Measurements from ENCODE around the gene GNB3. TPM values are rescaled to one million over a fixed set of nuclear protein-coding genes. Genes with fewer than 3 reads are reported as not detected.

The GNB3 gene
- not detected for polyA plus RNA-seq (ENCODE audit: low read depth in 6 of 6)

DNA sequence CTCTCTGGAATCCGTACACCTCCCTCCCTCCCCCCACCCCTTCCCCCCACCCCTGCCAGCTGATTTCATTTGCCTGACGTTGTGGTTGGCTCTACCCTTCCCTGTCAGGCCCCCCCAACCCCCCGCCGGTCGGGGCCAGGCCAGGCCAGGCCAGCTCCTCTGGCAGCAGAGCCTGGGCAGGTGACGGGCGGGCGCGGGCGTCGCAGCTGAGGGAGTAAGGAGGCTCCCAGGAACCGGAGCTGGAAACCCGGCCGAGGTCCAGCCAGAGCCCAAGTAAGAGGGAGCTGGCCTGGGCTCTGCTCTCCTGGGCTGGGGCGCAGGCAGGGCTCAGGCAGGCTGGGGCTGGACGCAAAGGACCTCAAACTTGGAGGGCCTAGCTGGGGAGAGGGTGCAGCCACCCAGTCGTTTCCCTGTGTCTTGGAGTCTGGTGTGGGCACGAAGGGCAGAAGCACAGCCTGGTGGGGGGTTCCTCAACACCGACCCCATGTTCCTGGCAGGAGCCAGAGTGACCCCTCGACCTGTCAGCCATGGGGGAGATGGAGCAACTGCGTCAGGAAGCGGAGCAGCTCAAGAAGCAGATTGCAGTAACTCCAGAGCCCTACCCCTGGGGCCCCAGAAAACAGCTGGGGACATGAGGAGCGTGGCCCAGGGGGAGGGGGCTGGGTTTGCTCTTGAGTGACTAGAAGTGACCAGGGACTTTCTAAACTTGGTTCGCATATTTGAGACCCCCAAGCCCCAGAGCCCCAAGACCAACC, at the start of gene GNB3:
Gene GNB3, plus strand, starts transcription at position 165 of the 755 bp plus-strand sequence. Its CDS starts 363 bp downstream, at position 528.
- no peak for ATAC-seq (ENCODE audit: low read depth in 2 of 2)
- Mint-ChIP-seq H3K36me3 (no peaks in the 10 kb centered on the region), H3K27ac (peak within 1 kb of the TSS in 1 of 6 donors; percentile 70), H3K4me1 (peaks cover 0 to 4% (median 0%) of the 10 kb centered on the region in 3 donors), H3K4me3 (no peak within 1 kb of the TSS), H3K27me3 (peaks cover 0 to 11% (median 0%) of the 10 kb centered on the region in 3 donors), H3K9me3 (no peaks in the 10 kb centered on the region)
- DNase-seq = no peak

DNA sequence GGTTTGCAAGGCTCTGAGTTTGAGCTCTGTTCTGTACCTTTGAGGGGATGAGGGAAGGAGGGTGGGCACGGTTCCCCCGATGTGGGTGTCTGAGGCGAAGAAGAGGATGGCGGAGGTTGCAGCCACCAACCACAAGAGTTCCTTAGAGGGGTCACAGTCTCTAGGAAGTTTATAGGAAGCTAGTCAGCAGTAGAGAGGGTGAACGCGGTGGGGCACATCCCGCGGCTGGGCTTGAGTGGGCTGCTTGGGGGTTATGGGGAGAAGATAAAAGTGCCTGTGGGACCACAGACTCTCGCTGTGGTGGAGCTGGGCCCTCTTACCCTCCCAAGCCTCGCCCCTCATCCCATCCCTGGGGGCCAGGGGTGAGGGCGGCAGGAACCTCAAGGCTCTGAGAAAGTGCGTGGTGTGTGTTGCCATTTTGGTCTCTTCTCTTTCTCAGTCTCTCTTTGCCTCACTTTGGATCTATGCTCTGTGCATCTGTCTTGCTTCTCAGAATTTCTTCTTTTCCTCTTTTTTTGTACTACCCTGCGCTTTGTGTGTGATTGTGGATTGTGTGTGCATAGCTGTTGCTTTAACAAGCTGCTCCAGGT, 48.7 kb upstream of the GNB3 start:
- peak; percentile 9 to 14 for ATAC-seq (ENCODE audit: low read depth in 2 of 2)
- Mint-ChIP-seq H3K27me3 (peaks cover 40 to 66% (median 63%) of the 10 kb centered on the region in 3 donors), H3K27ac (peak overlapping the region in 2 of 6 donors; percentile 29 to 64), H3K4me3 (peak overlapping the region in 5 of 8 donors; percentile 50 to 85 (median 56)), H3K4me1 (peaks cover 18 to 24% (median 21%) of the 10 kb centered on the region in 3 donors), H3K9me3 (peaks cover 0 to 3% (median 0%) of the 10 kb centered on the region in 7 donors), H3K36me3 (no peaks in the 10 kb centered on the region)
- no peak for DNase-seq

DNA sequence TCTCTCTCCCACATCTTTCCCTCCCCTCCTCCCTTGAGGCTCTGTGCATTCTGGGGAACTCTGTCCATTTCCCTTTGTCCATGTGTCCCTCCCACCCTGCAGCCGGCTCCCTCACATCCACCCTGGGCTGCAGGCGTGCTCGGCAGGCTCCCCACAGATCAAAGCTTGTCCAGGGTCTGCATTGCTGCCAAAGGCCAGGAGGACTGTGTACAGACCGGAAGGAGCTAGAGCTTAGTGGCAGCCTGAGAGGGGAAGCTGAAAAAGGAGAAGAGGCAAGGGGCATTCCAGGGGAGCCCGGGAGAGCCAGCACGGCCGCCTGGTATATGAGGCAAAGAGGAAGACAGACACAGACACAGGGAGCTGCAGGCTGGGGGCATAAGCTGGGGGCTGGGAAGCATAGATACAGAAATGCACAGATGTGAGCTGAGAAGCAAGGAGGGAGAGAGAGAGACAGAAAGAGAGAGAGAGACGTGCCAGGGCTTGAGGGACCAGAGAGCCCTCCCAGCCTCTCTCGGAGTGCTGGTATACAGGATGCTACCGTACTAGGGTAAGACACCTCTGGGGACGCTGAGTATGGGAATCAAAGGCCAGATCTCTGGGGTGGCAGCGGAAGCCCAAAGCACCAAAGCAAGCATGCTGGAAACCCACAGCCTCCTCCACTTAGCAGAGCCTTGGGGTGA, 48.1 kb upstream of the GNB3 start:
- peaks cover 0 to 3% (median 0%) of the 10 kb centered on the region in 7 donors for H3K9me3 Mint-ChIP-seq
- peak overlapping the region in 1 of 6 donors; percentile 29 for H3K27ac Mint-ChIP-seq
- peaks cover 18 to 24% (median 21%) of the 10 kb centered on the region in 3 donors for H3K4me1 Mint-ChIP-seq
- DNase-seq (peak; percentile 26), ATAC-seq (ENCODE audit: low read depth in 2 of 2) (peak; percentile 94)
- H3K36me3 Mint-ChIP-seq = no peaks in the 10 kb centered on the region
- peaks cover 45 to 71% (median 69%) of the 10 kb centered on the region in 3 donors for H3K27me3 Mint-ChIP-seq
- H3K4me3 Mint-ChIP-seq = peak overlapping the region; percentile 3 to 85 (median 57)

DNA sequence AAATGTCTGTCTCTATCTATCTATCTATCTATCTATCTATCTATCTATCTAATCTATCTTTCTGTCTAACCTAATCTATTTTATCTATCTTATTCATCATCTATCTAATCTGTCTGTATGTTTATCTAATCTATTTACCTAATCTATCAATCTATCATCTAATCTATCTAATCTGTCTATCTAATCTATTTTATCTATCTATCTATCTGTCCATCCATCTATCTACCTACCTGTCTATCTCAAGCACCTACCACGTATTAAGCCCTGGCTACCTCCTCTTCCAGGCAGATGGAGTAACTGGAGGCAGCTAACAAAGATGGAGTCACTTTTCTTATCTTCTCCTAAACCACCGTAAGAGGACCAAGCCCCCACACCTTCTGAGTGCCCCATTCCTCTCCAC, 45.6 kb upstream of the GNB3 start:
- no peak overlapping the region for H3K27ac Mint-ChIP-seq

DNA sequence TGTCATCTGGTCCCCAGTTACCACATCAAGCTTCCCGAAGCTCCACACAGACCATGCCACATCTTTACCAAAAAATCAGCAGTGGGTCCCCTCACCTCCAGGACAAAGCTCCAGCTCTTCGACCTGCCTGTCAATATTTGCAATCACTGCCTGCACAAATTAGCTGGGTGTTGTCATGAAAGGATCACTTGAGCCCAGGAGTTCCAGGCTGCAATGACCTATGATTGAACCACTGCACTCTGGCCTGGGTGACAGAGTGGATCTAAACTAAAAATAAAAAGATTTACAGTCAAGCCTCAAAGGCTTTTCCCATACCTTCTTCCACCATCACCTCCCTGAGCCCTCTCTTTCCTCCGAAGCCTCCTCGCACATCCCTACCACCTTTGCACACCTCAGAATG, 44.1 kb upstream of the GNB3 start:
- Mint-ChIP-seq H3K9me3 (peaks cover 0 to 3% (median 0%) of the 10 kb centered on the region in 7 donors), H3K27me3 (peaks cover 53 to 71% (median 70%) of the 10 kb centered on the region in 3 donors), H3K4me1 (peaks cover 18 to 24% (median 21%) of the 10 kb centered on the region in 3 donors), H3K4me3 (no peak overlapping the region), H3K36me3 (no peaks in the 10 kb centered on the region), H3K27ac (peak overlapping the region in 2 of 6 donors; percentile 3 to 4)
- DNase-seq (no peak), ATAC-seq (ENCODE audit: low read depth in 2 of 2) (no peak)

More for the DNA sequence above, 45.6 kb upstream of the GNB3 start:
- Mint-ChIP-seq H3K36me3 (no peaks in the 10 kb centered on the region), H3K27me3 (peaks cover 53 to 71% (median 70%) of the 10 kb centered on the region in 3 donors), H3K4me3 (no peak overlapping the region), H3K9me3 (peaks cover 0 to 3% (median 0%) of the 10 kb centered on the region in 7 donors), H3K4me1 (peaks cover 18 to 24% (median 21%) of the 10 kb centered on the region in 3 donors)
- no peak for ATAC-seq (ENCODE audit: low read depth in 2 of 2)
- no peak for DNase-seq

DNA sequence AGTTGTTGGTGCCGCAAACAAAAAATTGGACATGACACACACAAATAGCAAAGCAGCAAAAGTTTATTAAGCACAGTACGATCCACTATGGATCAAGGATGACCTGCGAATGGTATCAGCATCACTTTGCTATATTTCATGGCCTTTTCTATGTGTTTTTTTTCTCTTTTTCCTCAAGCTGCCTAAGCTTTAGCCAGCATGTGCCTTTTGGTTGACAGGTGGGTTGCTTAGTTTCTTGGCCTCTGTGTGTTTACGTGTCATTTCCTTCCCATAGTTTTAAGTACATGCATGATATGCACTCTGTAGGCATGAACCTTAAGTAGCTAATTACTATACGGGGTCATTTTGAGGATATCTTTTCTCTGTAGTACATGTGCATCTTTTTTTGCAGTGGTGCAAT, 41.6 kb upstream of the GNB3 start:
- no peak overlapping the region for H3K4me3 Mint-ChIP-seq
- peaks cover 42 to 59% (median 49%) of the 10 kb centered on the region in 3 donors for H3K27me3 Mint-ChIP-seq
- H3K4me1 Mint-ChIP-seq = peaks cover 0 to 3% (median 0%) of the 10 kb centered on the region in 3 donors
- no peak overlapping the region for H3K27ac Mint-ChIP-seq
- H3K9me3 Mint-ChIP-seq = no peaks in the 10 kb centered on the region
- no peaks in the 10 kb centered on the region for H3K36me3 Mint-ChIP-seq
- no peak for ATAC-seq (ENCODE audit: low read depth in 2 of 2)
- DNase-seq = no peak

DNA sequence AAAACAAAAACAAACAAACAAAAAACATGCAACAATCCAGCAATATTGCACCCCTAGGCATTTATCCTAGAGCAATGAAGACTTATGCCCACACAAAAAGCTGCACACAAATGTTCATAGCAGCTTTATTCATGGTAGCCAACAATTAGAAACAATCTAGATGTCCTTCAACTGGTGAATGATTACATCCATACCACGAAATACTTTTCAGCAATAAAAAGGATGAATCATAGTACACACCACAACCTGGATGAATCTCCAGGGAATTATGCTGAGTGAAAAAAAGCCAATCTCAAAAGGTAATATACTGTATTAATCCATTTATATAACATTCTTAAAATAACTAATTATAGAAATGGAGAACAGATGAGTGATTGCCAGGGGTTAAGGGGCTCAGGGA, 33.6 kb upstream of the GNB3 start:
- peaks cover 0 to 6% (median 0%) of the 10 kb centered on the region in 3 donors for H3K4me1 Mint-ChIP-seq
- DNase-seq (no peak), ATAC-seq (ENCODE audit: low read depth in 2 of 2) (no peak)
- peaks cover 0 to 18% (median 5%) of the 10 kb centered on the region in 3 donors for H3K27me3 Mint-ChIP-seq
- no peak overlapping the region for H3K4me3 Mint-ChIP-seq
- H3K36me3 Mint-ChIP-seq = no peaks in the 10 kb centered on the region
- no peaks in the 10 kb centered on the region for H3K9me3 Mint-ChIP-seq
- H3K27ac Mint-ChIP-seq = no peak overlapping the region

DNA sequence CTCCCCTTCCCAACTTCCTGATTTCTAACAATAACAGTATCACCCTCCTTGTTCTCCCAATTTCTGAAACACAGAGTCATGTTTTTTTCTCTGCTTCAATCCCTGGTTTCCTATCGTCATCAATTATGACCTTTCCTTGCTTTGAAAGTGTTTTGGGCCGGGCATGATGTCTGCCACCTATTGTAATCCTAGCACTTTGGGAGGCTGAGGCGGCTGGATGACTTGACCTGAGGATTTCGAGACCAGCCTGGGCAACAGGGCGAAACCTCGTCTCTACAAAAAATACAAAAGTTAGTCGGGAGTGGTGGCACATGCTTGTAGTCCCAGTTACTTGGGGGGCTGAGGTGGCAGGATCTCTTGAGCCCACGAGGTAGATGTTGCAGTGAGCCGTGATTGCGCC, 31.7 kb upstream of the GNB3 start:
- Mint-ChIP-seq H3K27me3 (peaks cover 3 to 17% (median 10%) of the 10 kb centered on the region in 3 donors), H3K36me3 (no peaks in the 10 kb centered on the region), H3K4me3 (no peak overlapping the region), H3K9me3 (no peaks in the 10 kb centered on the region), H3K4me1 (peaks cover 0 to 14% (median 0%) of the 10 kb centered on the region in 3 donors), H3K27ac (no peak overlapping the region)
- no peak for DNase-seq
- no peak for ATAC-seq (ENCODE audit: low read depth in 2 of 2)

DNA sequence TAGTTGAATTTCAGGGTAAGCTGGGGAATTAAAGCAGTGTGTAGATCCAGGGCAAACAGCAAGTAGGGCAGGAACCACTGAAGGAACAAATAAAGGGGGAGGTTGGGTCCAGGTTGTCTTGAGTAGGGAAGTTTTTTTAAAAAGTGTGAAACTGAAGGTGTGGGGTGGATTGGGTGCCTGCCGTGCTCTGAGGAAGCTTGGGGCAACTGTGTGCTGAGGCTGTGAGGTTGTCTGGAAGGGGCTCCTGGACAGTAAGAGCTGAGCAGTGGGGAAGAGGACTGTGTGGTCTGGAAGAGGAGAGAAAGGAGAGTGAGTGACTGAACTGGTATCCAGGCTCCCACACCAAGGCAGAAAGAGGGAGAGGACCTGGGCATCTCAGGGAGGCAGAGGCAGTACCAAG, 30.0 kb upstream of the GNB3 start:
- Mint-ChIP-seq H3K4me3 (no peak overlapping the region), H3K9me3 (no peaks in the 10 kb centered on the region), H3K4me1 (peaks cover 0 to 14% (median 0%) of the 10 kb centered on the region in 3 donors), H3K27ac (peak overlapping the region in 1 of 6 donors; percentile 89), H3K27me3 (peaks cover 10 to 23% (median 14%) of the 10 kb centered on the region in 3 donors), H3K36me3 (no peaks in the 10 kb centered on the region)
- no peak for ATAC-seq (ENCODE audit: low read depth in 2 of 2)
- DNase-seq = no peak

DNA sequence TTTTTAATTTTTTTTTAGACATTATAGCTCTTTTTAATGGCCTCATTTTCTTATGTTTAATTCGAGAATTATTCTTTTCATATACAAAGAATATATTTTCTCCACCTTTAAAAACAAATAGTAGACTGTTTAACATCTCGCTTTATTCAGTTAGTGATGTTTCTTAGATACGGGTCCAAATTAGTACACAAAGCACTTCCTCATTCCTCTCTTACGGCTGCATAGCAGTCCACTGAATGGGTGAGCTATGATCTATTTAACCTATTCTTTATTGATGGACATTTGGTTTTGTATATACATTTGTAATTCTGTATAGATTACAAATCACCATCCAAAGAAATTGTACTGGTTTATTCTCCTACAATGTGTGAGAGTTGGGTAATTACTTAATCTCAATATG, 27.4 kb upstream of the GNB3 start:
- Mint-ChIP-seq H3K27ac (no peak overlapping the region), H3K4me1 (peaks cover 0 to 15% (median 3%) of the 10 kb centered on the region in 3 donors), H3K27me3 (peaks cover 14 to 29% (median 22%) of the 10 kb centered on the region in 3 donors), H3K9me3 (no peaks in the 10 kb centered on the region), H3K36me3 (no peaks in the 10 kb centered on the region), H3K4me3 (no peak overlapping the region)
- ATAC-seq (ENCODE audit: low read depth in 2 of 2) (no peak), DNase-seq (no peak)

DNA sequence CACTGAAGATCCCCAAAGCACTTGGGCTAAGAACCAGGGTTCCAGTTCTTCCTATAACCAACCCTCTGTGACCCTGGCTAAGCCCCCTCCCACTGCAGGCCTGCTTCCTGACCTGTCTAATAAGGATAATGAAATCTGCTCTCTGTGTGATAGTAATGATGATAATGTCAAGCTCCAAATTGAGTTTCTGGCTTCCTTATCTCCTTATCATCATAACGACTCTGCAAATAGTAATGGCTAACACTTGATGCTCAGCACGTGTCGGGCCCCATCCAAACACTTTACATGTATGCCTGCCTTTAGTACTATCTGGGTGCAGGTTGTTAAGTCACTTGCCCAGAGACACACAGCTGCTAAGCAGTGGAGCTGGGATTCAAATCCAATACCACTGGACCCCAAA, 24.1 kb upstream of the GNB3 start:
- ATAC-seq (ENCODE audit: low read depth in 2 of 2) (no peak), DNase-seq (no peak)
- Mint-ChIP-seq H3K27me3 (peaks cover 30 to 50% (median 47%) of the 10 kb centered on the region in 3 donors), H3K36me3 (no peaks in the 10 kb centered on the region), H3K4me1 (peaks cover 7 to 20% (median 7%) of the 10 kb centered on the region in 3 donors), H3K9me3 (no peaks in the 10 kb centered on the region), H3K4me3 (no peak overlapping the region), H3K27ac (no peak overlapping the region)

DNA sequence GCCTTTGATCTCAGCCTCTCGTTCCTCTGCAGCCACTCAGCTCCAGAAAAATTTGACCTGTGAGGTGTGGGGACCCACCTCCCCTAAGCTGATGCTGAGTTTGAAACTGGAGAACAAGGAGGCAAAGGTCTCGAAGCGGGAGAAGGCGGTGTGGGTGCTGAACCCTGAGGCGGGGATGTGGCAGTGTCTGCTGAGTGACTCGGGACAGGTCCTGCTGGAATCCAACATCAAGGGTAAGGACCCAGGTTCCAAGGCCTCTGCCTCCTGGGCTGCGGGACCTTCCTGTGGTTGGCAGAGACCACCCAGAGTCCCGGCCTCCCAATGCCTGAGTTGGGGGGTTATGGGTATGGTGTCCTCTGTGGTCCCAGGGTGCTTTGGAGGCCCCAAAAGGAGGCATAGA, 23.6 kb upstream of the GNB3 start:
- no peak for DNase-seq
- H3K9me3 Mint-ChIP-seq = no peaks in the 10 kb centered on the region

DNA sequence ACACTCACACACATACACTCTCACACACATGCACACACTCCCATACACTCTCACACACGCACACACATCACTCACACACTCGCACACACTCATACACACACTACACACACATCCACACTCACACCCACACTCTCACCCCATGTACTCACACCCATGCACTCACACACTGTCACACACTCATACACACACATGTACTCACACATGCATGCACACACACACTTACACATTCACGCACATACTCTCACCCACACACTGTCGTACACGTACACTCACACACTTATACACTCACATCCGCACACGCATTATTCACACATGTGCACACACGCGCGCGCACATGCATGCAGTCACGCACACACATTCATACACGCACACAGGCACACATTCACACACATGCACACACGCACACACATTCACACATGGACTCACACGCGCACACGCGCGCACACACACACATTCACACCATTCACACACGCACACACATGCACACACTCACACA, 23.0 kb upstream of the GNB3 start:
- peaks cover 27 to 60% (median 58%) of the 10 kb centered on the region in 3 donors for H3K27me3 Mint-ChIP-seq
- H3K4me1 Mint-ChIP-seq = peaks cover 12 to 18% (median 17%) of the 10 kb centered on the region in 3 donors
- ATAC-seq (ENCODE audit: low read depth in 2 of 2) = no peak
- DNase-seq = no peak
- no peaks in the 10 kb centered on the region for H3K9me3 Mint-ChIP-seq
- H3K27ac Mint-ChIP-seq = peak overlapping the region in 2 of 6 donors; percentile 28 to 54
- no peak overlapping the region for H3K4me3 Mint-ChIP-seq
- H3K36me3 Mint-ChIP-seq = no peaks in the 10 kb centered on the region

More for the DNA sequence above, 23.6 kb upstream of the GNB3 start:
- no peaks in the 10 kb centered on the region for H3K36me3 Mint-ChIP-seq
- H3K27me3 Mint-ChIP-seq = peaks cover 30 to 54% (median 52%) of the 10 kb centered on the region in 3 donors
- peak overlapping the region in 1 of 8 donors; percentile 66 for H3K4me3 Mint-ChIP-seq
- H3K27ac Mint-ChIP-seq = no peak overlapping the region
- ATAC-seq (ENCODE audit: low read depth in 2 of 2) = no peak
- H3K4me1 Mint-ChIP-seq = peaks cover 10 to 21% (median 11%) of the 10 kb centered on the region in 3 donors
